ENCODE data around the gene HBA2.
"Not testable (repeated sequence)": the region's sequence is repeated elsewhere in the genome, so short reads cannot be mapped to it uniquely, and the experiment has no call there.

HBA2 gene

DNA sequence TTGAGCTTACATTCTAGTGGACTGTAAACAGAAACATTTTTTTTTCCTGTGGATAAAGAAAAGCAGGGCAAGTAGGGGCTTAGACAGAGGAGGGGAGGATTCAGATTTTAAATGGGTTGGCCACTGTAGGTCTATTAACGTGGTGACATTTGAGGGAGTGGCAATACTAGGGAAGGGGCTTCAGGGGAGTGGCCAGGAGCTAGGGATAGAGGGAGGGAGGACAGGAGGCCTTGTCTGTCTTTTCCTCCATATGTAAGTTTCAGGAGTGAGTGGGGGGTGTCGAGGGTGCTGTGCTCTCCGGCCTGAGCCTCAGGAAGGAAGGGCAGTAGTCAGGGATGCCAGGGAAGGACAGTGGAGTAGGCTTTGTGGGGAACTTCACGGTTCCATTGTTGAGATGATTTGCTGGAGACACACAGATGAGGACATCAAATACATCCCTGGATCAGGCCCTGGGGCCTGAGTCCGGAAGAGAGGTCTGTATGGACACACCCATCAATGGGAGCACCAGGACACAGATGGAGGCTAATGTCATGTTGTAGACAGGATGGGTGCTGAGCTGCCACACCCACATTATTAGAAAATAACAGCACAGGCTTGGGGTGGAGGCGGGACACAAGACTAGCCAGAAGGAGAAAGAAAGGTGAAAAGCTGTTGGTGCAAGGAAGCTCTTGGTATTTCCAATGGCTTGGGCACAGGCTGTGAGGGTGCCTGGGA lies 13.4 kb upstream of the HBA2 start:
- DNase-seq: no peak

GRCh38 chr16:160242-160641 lies 12.4 kb upstream of the HBA2 start:
- not testable (repeated sequence) for DNase-seq

DNA sequence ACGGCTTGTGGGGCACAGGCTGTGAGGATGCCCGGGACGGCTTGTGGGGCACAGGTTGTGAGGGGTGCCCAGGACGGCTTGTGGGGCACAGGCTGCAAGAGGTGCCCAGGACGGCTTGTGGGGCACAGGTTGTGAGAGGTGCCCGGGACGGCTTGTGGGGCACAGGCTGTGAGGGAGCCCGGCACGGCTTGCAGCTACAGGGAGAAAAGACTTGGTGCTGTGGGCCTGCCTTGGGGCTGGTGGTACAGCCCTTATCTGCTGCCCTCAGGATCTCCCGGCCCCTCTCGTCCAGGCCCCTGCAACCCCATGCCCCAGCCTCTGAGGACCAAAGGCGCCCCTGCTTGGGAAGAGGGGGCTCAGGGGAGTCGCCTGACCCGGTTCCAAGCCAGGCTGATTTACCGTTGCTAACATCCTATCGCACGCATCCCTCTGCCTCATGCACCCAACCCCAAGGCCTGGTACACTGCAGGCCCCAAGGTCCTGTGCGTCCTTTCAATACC lies 11.9 kb upstream of the HBA2 start:
- no peak for DNase-seq

DNA sequence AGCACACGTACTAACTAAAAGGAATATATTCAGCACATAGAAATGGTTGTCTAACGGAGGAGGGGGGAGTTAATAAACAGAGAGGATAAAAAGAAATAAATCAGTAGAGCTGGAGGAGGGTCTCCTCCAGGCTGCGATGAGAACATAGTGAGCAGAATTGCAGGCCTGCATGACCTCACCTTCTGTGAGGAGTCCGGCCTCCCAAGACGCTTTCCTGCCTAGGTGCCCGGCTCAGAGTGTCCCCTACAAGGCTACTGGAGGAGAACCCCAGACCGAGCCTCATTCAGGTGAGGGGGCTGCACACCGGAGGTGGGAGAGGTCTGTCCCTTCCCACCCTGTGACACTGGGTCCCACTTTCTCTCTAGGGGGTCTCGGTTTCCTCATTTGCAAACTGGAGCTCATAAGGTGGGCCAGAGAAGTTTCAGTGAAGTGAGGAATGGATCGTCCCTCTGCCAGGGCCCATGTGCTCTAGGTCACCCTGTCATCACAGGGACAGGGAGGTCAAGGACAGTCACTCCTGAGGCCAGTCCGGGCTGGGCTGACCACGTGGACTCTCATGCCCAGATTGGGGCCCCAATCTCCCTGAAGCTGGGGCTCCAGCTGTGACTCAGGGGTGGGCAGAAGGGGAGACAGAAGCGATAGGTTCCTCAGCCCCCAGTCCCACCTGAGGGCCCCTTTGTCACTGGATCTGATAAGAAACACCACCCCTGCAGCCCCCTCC lies 10.2 kb upstream of the HBA2 start:
- no peak for DNase-seq

GRCh38 chr16:163139-163538 lies 9.5 kb upstream of the HBA2 start:
- not testable (repeated sequence) for DNase-seq

DNA sequence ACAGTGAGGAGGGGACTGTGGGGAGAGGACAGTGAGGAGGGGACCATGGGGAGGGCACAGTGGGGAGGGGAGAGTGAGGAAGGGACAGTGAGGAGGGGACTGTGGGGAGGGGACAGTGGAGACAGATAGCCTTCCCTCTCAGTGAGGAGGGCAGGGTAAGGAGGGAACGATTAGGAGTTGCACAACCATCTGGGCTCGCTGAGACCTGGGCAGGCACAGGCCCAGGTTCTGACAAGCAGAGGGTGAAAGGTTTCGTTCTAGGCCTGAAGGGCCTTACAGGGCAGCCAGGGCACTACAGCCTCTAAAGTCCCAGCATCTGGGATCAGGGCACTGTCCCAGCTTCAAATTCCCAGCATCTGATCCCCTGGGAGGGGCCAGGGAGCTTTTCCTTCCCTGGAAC lies 9.0 kb upstream of the HBA2 start:
- not testable (repeated sequence) for DNase-seq

- not testable (repeated sequence) for DNase-seq
These were observed 8.4 kb upstream of the HBA2 start for GRCh38 chr16:164134-164823.

GRCh38 chr16:164827-165538 lies 7.7 kb upstream of the HBA2 start:
- DNase-seq: no peak

DNA sequence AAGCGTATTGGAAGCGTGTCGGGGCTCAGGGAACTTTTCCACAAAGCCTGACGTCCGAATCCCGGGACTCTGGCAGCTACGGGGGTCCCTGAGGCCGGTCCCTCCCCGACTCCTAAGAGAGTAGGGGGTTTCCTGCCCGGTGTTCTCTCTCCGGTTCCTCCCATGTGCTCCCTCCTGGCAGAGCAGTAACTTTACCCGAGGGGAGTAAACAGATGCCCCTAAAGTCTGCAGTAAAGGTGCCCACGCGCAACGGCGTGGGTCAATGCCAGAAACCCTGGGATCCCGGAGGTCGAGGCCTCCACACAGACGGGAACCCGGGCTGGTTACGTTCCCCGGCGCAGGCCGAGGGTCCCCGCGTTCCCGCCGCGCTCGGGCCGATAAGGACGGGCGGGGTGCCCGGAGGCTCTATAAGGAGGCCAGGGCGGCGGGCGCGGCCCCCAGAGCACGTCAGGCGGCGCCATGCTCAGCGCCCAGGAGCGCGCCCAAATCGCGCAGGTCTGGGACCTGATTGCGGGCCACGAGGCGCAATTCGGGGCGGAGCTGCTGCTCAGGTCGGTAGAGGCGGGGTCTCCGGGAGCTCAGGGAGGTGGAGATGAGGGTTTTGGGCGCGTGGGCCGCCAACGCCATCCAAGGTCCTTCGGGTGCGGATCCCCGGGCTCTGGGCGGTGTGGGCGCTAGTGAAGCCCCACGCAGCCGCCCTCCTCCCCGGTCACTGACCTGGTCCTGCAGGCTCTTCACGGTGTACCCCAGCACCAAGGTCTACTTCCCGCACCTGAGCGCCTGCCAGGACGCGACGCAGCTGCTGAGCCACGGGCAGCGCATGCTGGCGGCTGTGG lies 6.9 kb upstream of the HBA2 start, which contains the start of gene HBM:
Gene HBM (plus strand): TSS at position 440 of the 836 bp plus-strand sequence. CDS start 20 bp downstream, at position 460.
- DNase-seq: no peak

DNA sequence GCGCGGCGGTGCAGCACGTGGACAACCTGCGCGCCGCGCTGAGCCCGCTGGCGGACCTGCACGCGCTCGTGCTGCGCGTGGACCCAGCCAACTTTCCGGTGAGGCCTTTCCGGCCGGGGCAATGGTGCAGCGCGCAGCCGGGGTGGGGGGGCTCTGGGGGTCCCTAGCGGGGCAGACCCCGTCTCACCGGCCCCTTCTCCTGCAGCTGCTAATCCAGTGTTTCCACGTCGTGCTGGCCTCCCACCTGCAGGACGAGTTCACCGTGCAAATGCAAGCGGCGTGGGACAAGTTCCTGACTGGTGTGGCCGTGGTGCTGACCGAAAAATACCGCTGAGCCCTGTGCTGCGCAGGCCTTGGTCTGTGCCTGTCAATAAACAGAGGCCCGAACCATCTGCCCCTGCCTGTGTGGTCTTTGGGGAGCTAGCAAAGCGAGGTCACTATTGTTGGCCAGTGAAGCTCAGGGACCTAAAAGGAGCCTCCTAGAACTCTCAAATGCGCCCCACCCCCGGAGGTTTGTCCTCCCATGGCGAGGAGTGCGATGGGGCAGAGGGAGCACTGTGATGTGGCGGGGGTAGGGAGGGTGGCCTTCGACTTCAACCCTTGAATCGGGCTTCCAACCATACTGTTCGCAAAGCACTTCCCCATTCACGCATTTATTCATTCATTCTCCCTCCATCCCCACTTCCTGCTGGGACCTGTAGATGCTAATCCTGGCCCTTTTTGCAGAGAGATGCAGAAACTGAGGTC lies 6.1 kb upstream of the HBA2 start:
- DNase-seq: no peak

- no peak for DNase-seq
These were observed 5.5 kb upstream of the HBA2 start for GRCh38 chr16:167122-167690.

GRCh38 chr16:168424-168823 lies 4.3 kb upstream of the HBA2 start:
- DNase-seq: no peak

GRCh38 chr16:169014-169413 lies 3.7 kb upstream of the HBA2 start:
- DNase-seq: no peak

- DNase-seq: peak; percentile 49
These were observed 2.6 kb upstream of the HBA2 start for GRCh38 chr16:170088-170507.

DNA sequence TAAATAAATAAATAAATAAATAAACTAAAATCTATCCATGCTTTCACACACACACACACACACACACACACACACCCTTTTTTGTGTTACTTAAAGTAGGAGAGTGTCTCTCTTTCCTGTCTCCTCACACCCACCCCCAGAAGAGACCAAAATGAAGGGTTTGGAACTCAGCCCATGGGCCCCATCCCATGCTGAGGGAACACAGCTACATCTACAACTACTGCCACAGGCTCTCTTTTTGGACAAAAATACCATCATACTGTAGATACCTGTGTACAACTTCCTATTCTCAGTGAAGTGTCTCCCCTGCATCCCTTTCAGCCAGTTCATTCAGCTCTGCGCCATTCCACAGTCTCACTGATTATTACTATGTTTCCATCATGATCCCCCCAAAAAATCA lies 1.9 kb upstream of the HBA2 start:
- DNase-seq: no peak

- DNase-seq: not testable (repeated sequence)
These were observed 657 bp downstream of the HBA2 start for GRCh38 chr16:173211-173854.

GRCh38 chr16:173928-174769 lies 1.5 kb downstream of the HBA2 start:
- not testable (repeated sequence) for DNase-seq

- no peak for DNase-seq
These were observed 2.6 kb downstream of the HBA2 start for GRCh38 chr16:175011-175949.

All from right hindlimb (tissue), 1 donor.